ENCODE measurements around the gene STK32C.

STK32C gene

GRCh38 chr10:132158122-132158741 is 149.5 kb downstream of the STK32C start:
- DNase-seq (ENCODE audit: low read depth in 2 of 3, low spot score in 2 of 3): no peak
